Measurements from ENCODE around the gene SPI1.
A peak's percentile ranks its signal among the peaks of the same experiment; 100 is the strongest.

SPI1 gene

DNA sequence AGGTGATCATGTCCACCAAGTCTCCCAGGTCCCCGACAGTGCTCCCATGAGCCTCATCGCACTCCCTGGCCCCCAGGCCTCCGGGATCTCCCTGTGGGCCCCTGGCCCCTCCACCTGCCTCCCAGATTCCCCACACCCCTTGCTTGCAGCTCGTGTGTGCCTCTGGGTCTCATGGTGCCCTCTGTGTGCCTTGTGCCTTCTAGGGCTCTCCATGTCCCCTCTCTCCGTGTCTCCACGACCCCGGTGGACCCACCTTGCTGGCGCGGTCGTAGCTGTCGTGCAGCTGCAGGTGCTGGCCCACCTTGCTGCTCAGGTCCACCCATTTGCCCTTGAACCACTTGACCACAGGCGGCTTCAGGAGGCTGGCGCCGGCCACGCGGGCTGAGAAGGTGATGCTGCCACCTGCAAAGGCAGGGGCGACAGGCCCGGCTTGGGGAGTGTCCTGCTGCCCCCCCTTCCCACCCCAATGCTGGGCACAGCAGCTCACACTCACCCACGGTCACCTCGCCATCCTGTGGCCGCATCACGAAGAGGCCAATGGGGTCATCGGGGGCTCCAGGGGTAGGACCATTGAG lies 28.7 kb downstream of the SPI1 start (continued):
- TF ChIP-seq, protein P1, sequence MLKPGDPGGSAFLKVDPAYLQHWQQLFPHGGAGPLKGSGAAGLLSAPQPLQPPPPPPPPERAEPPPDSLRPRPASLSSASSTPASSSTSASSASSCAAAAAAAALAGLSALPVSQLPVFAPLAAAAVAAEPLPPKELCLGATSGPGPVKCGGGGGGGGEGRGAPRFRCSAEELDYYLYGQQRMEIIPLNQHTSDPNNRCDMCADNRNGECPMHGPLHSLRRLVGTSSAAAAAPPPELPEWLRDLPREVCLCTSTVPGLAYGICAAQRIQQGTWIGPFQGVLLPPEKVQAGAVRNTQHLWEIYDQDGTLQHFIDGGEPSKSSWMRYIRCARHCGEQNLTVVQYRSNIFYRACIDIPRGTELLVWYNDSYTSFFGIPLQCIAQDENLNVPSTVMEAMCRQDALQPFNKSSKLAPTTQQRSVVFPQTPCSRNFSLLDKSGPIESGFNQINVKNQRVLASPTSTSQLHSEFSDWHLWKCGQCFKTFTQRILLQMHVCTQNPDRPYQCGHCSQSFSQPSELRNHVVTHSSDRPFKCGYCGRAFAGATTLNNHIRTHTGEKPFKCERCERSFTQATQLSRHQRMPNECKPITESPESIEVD (tag by site-specific recombination; IDR thresholded peaks at IDR 0.05), result no peak
- TF ChIP-seq, protein P2, sequence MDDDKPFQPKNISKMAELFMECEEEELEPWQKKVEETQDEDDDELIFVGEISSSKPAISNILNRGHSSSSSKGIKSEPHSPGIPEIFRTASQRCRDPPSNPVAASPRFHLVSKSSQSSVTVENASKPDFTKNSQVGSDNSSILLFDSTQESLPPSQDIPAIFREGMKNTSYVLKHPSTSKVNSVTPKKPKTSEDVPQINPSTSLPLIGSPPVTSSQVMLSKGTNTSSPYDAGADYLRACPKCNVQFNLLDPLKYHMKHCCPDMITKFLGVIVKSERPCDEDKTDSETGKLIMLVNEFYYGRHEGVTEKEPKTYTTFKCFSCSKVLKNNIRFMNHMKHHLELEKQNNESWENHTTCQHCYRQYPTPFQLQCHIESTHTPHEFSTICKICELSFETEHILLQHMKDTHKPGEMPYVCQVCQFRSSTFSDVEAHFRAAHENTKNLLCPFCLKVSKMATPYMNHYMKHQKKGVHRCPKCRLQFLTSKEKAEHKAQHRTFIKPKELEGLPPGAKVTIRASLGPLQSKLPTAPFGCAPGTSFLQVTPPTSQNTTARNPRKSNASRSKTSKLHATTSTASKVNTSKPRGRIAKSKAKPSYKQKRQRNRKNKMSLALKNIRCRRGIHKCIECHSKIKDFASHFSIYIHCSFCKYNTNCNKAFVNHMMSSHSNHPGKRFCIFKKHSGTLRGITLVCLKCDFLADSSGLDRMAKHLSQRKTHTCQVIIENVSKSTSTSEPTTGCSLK (tag by site-specific recombination; IDR thresholded peaks at IDR 0.05), result no peak
- TF ChIP-seq ZNF768 (tag by site-specific recombination; IDR thresholded peaks at IDR 0.05), result no peak
- TF ChIP-seq, protein P3, sequence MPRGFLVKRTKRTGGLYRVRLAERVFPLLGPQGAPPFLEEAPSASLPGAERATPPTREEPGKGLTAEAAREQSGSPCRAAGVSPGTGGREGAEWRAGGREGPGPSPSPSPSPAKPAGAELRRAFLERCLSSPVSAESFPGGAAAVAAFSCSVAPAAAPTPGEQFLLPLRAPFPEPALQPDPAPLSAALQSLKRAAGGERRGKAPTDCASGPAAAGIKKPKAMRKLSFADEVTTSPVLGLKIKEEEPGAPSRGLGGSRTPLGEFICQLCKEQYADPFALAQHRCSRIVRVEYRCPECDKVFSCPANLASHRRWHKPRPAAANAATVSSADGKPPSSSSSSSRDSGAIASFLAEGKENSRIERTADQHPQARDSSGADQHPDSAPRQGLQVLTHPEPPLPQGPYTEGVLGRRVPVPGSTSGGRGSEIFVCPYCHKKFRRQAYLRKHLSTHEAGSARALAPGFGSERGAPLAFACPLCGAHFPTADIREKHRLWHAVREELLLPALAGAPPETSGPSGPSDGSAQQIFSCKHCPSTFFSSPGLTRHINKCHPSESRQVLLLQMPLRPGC (tag by site-specific recombination; IDR thresholded peaks at IDR 0.05), result no peak
- TF ChIP-seq, protein P4, sequence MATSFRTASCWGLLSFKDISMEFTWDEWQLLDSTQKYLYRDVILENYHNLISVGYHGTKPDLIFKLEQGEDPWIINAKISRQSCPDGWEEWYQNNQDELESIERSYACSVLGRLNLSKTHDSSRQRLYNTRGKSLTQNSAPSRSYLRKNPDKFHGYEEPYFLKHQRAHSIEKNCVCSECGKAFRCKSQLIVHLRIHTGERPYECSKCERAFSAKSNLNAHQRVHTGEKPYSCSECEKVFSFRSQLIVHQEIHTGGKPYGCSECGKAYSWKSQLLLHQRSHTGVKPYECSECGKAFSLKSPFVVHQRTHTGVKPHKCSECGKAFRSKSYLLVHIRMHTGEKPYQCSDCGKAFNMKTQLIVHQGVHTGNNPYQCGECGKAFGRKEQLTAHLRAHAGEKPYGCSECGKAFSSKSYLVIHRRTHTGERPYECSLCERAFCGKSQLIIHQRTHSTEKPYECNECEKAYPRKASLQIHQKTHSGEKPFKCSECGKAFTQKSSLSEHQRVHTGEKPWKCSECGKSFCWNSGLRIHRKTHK (tag by site-specific recombination; IDR thresholded peaks at IDR 0.05), result no peak
- TF ChIP-seq, protein P5, sequence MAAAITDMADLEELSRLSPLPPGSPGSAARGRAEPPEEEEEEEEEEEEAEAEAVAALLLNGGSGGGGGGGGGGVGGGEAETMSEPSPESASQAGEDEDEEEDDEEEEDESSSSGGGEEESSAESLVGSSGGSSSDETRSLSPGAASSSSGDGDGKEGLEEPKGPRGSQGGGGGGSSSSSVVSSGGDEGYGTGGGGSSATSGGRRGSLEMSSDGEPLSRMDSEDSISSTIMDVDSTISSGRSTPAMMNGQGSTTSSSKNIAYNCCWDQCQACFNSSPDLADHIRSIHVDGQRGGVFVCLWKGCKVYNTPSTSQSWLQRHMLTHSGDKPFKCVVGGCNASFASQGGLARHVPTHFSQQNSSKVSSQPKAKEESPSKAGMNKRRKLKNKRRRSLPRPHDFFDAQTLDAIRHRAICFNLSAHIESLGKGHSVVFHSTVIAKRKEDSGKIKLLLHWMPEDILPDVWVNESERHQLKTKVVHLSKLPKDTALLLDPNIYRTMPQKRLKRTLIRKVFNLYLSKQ (tag by site-specific recombination; IDR thresholded peaks at IDR 0.05; ENCODE audit: borderline replicate concordance), result no peak

DNA sequence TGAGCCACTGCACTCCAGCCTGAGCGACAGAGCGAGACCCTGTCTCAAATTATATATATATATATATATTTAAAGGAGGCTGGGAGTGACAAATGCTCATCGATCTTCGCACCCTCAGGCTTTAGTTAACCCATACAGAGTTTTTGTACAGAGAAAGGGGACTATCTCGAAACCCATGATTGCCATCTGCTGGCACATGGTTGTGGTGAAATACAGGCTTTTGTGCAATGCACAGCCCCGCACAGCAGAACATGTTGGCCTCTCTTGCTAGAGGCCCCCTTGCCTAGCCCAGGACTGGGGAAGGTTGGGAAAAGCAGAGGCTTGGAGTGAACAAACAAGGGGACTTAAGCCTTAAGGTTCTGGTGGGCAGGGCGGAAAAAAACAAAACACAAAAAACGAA lies 29.5 kb downstream of the SPI1 start:
- no peaks in the 10 kb centered on the region for H3K36me3 ChIP-seq (ENCODE audit: control insufficient read depth in 2 of 2, insufficient read depth in 1 of 2, low read length in 2 of 2)
- no peak overlapping the region for H3K4me3 ChIP-seq (ENCODE audit: low read depth, low read length)
- ChIA-PET POLR2A (no interaction called here), CTCF (interaction anchor here (0.7 to 1.7 kb wide), 3 partner anchors 21 to 90 kb away, joined by 3 to 5 read pairs (median 3); no protein-coding TSS in a partner anchor)
- no peaks in the 10 kb centered on the region for H3K4me1 ChIP-seq (ENCODE audit: control insufficient read depth, insufficient read depth, low read length)
- H3K9me3 ChIP-seq (ENCODE audit: control insufficient read depth, insufficient read depth, low read depth, low read length), result no peaks in the 10 kb centered on the region
- no peak overlapping the region for H3K27ac ChIP-seq (ENCODE audit: extremely low read depth, low read depth, low read length)
- TF ChIP-seq SETDB1 (IDR thresholded peaks at IDR 0.05; ENCODE audit: insufficient read length, low read length), result no peak
- TF ChIP-seq, protein P6, sequence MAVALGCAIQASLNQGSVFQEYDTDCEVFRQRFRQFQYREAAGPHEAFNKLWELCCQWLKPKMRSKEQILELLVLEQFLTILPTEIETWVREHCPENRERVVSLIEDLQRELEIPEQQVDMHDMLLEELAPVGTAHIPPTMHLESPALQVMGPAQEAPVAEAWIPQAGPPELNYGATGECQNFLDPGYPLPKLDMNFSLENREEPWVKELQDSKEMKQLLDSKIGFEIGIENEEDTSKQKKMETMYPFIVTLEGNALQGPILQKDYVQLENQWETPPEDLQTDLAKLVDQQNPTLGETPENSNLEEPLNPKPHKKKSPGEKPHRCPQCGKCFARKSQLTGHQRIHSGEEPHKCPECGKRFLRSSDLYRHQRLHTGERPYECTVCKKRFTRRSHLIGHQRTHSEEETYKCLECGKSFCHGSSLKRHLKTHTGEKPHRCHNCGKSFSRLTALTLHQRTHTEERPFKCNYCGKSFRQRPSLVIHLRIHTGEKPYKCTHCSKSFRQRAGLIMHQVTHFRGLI (tag by site-specific recombination; IDR thresholded peaks at IDR 0.05), result peak; percentile 86
- no peak for TF ChIP-seq ZNF670 (tag by site-specific recombination; IDR thresholded peaks at IDR 0.05; ENCODE audit: low read depth)
- no peak for TF ChIP-seq ZNF175 (tag by site-specific recombination; IDR thresholded peaks at IDR 0.05)
- TF ChIP-seq ZFP37 (tag by site-specific recombination; IDR thresholded peaks at IDR 0.05), result no peak
- no peak for TF ChIP-seq ZNF677 (tag by site-specific recombination; IDR thresholded peaks at IDR 0.05)
- TF ChIP-seq, protein P7, sequence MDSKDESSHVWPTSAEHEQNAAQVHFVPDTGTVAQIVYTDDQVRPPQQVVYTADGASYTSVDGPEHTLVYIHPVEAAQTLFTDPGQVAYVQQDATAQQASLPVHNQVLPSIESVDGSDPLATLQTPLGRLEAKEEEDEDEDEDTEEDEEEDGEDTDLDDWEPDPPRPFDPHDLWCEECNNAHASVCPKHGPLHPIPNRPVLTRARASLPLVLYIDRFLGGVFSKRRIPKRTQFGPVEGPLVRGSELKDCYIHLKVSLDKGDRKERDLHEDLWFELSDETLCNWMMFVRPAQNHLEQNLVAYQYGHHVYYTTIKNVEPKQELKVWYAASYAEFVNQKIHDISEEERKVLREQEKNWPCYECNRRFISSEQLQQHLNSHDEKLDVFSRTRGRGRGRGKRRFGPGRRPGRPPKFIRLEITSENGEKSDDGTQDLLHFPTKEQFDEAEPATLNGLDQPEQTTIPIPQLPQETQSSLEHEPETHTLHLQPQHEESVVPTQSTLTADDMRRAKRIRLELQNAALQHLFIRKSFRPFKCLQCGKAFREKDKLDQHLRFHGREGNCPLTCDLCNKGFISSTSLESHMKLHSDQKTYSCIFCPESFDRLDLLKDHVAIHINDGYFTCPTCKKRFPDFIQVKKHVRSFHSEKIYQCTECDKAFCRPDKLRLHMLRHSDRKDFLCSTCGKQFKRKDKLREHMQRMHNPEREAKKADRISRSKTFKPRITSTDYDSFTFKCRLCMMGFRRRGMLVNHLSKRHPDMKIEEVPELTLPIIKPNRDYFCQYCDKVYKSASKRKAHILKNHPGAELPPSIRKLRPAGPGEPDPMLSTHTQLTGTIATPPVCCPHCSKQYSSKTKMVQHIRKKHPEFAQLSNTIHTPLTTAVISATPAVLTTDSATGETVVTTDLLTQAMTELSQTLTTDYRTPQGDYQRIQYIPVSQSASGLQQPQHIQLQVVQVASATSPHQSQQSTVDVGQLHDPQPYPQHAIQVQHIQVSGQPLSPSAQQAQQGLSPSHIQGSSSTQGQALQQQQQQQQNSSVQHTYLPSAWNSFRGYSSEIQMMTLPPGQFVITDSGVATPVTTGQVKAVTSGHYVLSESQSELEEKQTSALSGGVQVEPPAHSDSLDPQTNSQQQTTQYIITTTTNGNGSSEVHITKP (tag by site-specific recombination; IDR thresholded peaks at IDR 0.05), result no peak
- TF ChIP-seq ZNF629 (tag by site-specific recombination; IDR thresholded peaks at IDR 0.05), result no peak
- peak; percentile 52 for TF ChIP-seq ZNF654 (tag by site-specific recombination; IDR thresholded peaks at IDR 0.05; ENCODE audit: low read depth)
- TF ChIP-seq ZNF169 (tag by site-specific recombination; IDR thresholded peaks at IDR 0.05), result no peak
- TF ChIP-seq, protein P8, sequence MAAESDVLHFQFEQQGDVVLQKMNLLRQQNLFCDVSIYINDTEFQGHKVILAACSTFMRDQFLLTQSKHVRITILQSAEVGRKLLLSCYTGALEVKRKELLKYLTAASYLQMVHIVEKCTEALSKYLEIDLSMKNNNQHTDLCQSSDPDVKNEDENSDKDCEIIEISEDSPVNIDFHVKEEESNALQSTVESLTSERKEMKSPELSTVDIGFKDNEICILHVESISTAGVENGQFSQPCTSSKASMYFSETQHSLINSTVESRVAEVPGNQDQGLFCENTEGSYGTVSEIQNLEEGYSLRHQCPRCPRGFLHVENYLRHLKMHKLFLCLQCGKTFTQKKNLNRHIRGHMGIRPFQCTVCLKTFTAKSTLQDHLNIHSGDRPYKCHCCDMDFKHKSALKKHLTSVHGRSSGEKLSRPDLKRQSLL (tag by site-specific recombination; IDR thresholded peaks at IDR 0.05), result no peak
- no peak for TF ChIP-seq GFI1B (tag by site-specific recombination; IDR thresholded peaks at IDR 0.05)

Data from HEK293 (cell line).